ENCODE data around the gene P2RY13.

Gene P2RY13

GRCh38 chr3:151319628-151320027, 9.7 kb downstream of the P2RY13 start:
- DNase-seq = no peak

GRCh38 chr3:151318991-151319390, 10.4 kb downstream of the P2RY13 start:
- DNase-seq = no peak

GRCh38 chr3:151318313-151318712, 11.0 kb downstream of the P2RY13 start:
- no peak for DNase-seq

GRCh38 chr3:151316267-151316991, 12.9 kb downstream of the P2RY13 start, which contains the start of gene GPR87:
TSS of gene GPR87 (minus strand) at chr3:151316820. CDS start at chr3:151300100, 16,720 bp downstream.
- no peak for DNase-seq

- DNase-seq = no peak
Measured at GRCh38 chr3:151315846-151316245, 13.5 kb downstream of the P2RY13 start.

- DNase-seq = no peak
Measured at GRCh38 chr3:151315136-151315535, 14.2 kb downstream of the P2RY13 start.

GRCh38 chr3:151314593-151314992, 14.8 kb downstream of the P2RY13 start:
- no peak for DNase-seq

GRCh38 chr3:151314137-151314536, 15.2 kb downstream of the P2RY13 start:
- no peak for DNase-seq

- no peak for DNase-seq
Measured at GRCh38 chr3:151312972-151313371, 16.4 kb downstream of the P2RY13 start.

- no peak for DNase-seq
Measured at GRCh38 chr3:151309566-151309965, 19.8 kb downstream of the P2RY13 start.

- DNase-seq = no peak
Measured at GRCh38 chr3:151307583-151308488, 21.5 kb downstream of the P2RY13 start.

- no peak for DNase-seq
Measured at GRCh38 chr3:151307131-151307530, 22.2 kb downstream of the P2RY13 start.

- DNase-seq = no peak
Measured at GRCh38 chr3:151306168-151306810, 23.1 kb downstream of the P2RY13 start.

GRCh38 chr3:151305775-151306151, 23.6 kb downstream of the P2RY13 start:
- no peak for DNase-seq

GRCh38 chr3:151305060-151305774, 24.1 kb downstream of the P2RY13 start:
- DNase-seq = no peak

- DNase-seq = no peak
Measured at GRCh38 chr3:151303751-151304150, 25.6 kb downstream of the P2RY13 start.

GRCh38 chr3:151301787-151302186, 27.6 kb downstream of the P2RY13 start:
- DNase-seq = no peak

GRCh38 chr3:151300539-151300938, 28.8 kb downstream of the P2RY13 start:
- DNase-seq = no peak

- DNase-seq = no peak
Measured at GRCh38 chr3:151299006-151299405, 30.3 kb downstream of the P2RY13 start.

- DNase-seq = no peak
Measured at GRCh38 chr3:151297429-151297828, 31.9 kb downstream of the P2RY13 start.

- no peak for DNase-seq
Measured at GRCh38 chr3:151296226-151296625, 33.1 kb downstream of the P2RY13 start.

GRCh38 chr3:151293127-151293526, 36.2 kb downstream of the P2RY13 start:
- no peak for DNase-seq

- DNase-seq = no peak
Measured at GRCh38 chr3:151290673-151291072, 38.7 kb downstream of the P2RY13 start.
